Embryonic facial prominence (tissue), 1 donor: Measurements from ENCODE around the gene UBA7.
"Not testable (repeated sequence)": the region's sequence is repeated elsewhere in the genome, so short reads cannot be mapped to it uniquely, and the experiment has no call there.

Experiments
- DNase-seq: peaks from one replicate; pipeline ENCODE4 v3.0.0-alpha.2; 2016; ENCODE audit errors: extremely low spot score

The UBA7 gene

DNA sequence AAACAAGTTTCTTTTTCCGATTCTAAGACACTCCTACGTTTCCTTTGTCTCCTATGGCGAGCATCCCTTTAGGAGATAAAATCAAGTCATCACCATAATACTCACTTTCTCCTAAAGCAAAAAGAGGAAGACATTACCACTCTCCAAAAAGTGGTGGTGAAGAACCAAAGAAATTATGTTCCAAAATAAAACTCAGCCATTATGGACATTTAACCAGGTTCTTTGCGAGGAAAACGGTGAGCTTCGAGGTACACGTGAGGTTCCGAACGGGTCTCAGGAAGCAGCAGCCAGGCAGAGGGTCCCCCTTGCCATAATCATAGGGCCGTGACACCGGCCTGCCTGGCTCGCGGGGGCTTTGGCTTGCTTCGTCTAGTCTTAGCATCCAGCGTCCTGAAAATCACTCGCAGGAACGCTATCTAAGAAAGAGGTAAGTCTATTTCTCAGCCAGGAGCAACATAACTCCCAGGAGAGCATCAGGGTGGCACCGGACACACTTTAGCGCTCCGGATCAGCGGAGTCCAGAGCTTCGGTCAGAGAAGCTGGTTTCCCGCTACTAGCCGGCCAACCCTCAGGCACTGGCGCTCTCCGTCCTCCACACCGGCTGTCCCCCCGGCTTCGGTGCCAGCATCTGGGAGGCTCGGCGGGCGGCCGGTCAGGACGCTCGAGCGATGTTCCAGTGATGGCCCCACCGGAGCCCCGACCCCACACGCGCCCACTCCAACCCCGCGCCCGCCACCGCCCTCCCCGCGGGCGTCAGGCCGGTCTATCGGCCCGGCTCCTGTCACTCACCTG is 28.0 kb downstream of the UBA7 start:
- no peak for DNase-seq

DNA sequence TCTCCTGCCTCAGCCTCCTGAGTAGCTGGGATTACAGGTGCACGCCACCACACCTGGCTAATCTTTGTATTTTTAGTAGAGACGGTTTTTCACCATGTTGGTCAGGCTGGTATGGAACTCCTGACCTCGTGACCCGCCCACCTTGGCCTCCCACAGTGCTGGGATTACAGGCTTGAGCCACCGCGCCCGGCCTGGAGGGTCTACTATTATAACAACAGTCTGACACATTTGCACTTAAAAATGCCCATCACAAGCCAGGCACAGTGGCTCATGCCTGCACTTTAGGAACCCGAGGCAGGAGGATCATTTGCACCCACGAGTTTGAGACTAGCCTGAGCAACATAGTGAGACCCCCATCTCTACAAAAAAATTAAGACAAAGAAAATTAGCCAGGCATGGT is 31.5 kb downstream of the UBA7 start:
- not testable (repeated sequence) for DNase-seq

DNA sequence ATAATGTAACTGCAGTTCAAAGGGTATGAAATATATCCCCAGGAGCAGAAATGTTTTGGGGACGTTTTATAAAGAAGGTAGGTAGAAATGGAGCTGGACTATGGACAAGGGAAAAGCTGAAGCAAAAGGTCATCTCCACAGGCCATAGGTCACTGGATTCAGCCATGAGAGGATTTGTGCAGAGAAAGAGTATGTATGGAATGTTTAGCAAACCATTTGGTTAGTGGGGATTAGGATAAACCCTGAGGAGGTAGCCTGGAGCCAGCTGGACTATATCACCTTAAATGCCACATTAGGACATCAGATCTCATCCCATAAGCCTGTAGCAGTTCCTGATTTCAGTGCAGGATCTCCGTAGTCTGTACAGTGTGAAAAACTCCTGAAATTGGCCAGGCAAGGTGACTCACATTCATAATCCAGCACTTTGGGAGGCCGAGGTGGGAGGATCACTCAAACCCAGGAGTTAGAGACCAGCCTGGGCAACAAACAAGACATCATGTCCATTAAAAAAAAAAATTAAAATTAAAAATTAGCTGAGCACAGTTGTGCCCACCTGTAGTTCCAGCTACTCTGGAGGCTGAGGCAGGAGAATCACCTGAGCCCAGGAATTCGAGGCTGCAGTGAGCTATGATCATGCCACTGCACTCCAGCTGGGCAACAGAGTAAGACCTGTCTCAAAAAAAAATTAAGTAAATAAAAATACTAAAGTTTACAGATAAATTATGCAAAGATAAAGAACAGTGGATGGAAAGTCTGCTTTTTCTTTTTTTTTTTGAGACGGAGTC is 32.1 kb downstream of the UBA7 start:
- DNase-seq = no peak

DNA sequence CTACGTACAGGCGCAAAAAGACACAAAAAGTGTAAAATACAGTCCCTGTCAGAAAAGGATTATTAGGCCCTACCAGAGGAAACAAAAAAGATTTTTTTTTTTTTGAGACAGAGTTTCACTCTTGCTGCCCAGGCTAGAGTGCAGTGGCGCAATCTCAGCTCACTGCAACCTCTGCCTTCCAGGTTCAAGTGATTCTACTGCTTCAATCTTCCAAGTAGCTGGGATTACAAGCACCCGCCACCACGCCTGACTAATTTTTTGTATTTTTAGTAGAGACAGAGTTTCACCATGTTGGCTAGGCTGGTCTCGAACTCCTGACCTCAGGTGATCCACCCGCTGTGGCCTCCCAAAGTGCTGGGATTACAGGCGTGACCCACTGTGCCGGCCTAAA is 32.8 kb downstream of the UBA7 start:
- not testable (repeated sequence) for DNase-seq

- no peak for DNase-seq
Observed at GRCh38 chr3:49780080-49780974, 33.4 kb downstream of the UBA7 start.

DNA sequence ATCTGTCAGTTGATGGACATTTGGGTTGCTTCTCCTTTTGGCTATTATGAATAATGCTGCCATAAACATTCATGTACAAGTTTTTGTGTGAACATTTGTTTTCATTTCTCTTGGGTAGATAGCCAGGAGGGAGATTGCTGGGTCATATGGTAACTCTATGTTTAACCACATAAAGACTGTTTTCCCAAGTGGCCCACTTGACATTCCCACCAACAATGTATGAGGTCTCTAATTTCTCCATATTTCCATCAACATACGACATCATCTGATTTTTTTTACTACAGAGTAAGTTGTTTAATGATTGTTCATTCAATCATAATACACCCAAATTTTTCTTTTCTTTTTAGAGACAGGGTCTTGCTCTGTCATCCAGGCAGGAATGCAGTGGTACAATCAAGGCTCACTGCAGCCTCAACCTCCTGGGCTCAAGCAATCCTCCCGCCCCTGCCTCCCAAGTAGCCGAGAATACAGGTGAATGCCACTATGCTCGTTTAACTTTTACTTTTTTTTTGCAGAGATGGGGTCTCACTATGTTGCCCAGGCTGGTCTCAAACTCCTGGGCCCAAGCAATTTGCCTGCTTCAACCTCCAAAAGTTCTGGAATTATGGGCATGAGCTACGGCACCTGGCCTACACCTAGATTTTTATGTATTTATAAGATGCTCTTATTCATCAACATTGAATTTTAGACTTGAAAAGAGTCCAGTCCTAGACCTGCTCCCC is 34.2 kb downstream of the UBA7 start:
- DNase-seq = no peak

- DNase-seq = not testable (repeated sequence)
Observed at GRCh38 chr3:49776101-49776500, 37.7 kb downstream of the UBA7 start.

GRCh38 chr3:49775538-49775937 is 38.2 kb downstream of the UBA7 start:
- no peak for DNase-seq

- DNase-seq = no peak
Observed at GRCh38 chr3:49772703-49773102, 41.0 kb downstream of the UBA7 start.

DNA sequence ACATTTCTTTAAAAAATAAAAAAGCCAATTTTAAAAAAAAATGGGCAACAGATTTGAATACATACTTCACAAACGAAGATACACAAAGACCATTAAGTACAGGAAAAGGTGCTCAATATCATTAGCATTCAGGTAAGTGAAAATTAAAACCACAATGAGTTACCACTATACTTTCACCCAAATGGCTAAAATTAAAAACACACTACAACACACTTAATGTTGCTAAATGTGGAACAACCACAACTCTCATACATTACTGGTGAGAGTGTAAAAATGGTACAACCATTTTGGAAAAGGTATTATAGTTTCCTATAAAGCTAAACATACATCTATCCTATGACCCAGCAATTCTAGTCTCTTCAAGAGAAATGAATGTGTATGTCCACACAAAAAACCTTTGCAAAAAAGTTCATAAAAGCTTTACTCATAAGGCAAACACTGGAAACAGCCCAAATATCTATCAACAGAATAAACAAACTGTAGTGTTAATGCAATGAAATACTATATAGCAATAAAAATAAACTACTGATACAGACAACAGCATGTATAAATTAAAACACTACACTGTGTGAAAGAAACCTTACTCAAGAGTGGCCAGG is 42.3 kb downstream of the UBA7 start:
- no peak for DNase-seq

GRCh38 chr3:49769926-49770325 is 43.8 kb downstream of the UBA7 start:
- no peak for DNase-seq

- DNase-seq = no peak
Observed at GRCh38 chr3:49769286-49769915, 44.4 kb downstream of the UBA7 start.

DNA sequence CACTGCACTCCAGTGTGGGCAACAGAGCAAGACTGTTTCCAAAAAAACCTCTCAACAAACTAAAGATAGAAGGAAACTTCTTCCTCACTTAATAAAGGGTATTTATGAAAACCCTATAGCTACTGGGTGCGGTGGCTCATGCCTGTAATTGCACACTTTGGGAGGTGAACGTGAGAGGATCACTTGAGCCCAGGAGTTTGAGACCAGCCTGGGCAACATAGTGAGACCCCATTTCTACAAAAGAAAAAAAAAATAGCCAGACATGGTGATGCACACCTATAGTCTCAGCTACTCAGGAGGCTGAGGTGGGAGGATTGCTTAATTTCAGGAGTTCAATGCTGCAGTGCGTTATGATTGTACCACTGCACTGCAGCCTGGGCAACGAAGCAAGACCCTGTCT is 49.8 kb downstream of the UBA7 start:
- DNase-seq = no peak

GRCh38 chr3:49761661-49762060 is 52.1 kb downstream of the UBA7 start:
- no peak for DNase-seq

- no peak for DNase-seq
Observed at GRCh38 chr3:49759226-49759625, 54.5 kb downstream of the UBA7 start.

DNA sequence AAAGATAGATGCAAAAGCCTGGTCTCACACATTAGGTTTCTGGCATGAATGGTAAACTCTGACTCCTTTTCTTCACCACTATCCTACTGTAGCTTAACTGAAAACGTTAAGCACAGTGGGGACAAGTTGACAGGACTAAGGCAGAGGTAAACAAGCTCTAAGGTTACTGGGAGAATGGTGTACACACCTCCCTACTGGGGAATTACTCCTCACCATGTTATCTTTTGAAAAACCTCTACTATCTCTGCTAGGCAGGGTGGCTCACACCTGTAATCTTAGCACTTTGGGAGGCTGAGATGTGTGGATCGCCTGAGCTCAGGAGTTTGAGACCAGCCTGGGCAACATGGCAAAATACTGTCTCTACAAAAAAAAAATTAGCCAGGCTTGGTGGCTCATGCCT is 56.6 kb downstream of the UBA7 start:
- DNase-seq = no peak

DNA sequence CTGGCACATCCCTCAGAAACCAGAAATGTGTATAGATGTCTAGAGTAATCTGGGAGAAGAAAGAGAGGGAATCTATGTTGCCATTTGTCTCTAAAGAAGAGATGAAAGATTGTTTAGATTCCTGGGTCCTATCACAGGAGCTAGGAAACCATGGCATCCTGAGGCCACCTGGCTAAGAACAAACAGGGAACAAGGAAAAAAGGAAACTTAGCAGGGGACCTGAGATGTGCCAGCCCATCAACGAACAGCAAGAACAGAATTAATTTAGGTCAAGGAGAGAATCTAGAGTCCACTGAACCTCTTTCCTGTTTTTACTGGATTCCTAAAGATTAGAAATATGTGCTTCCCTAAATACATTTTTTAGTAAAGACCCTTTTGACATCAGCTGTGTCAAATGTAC is 57.7 kb downstream of the UBA7 start:
- DNase-seq = no peak
